OCI-LY3 (cell line): ENCODE results near the gene ATP7B.

Source experiments
- H2AFZ ChIP-seq: fragments of 200-600, 300-600 bp; shearing (Covaris generic); 2 replicates; pipeline ENCODE4 v1.6.0; 2014; ENCODE audit warnings: antibody characterized with exemption, low read depth, low read length
- H3K27ac ChIP-seq: fragments of 200-600, 300-600 bp; sonication (generic); 2 replicates; pipeline ENCODE4 v1.5.1; 2014; ENCODE audit warnings: mild to moderate bottlenecking, low read length, moderate library complexity, mixed read lengths
- H3K27me3 ChIP-seq: fragments of 200-600, 300-600 bp; sonication (generic); 2 replicates; pipeline ENCODE4 v1.6.1; 2014; ENCODE audit warnings: low read depth, low read length, mixed read lengths
- H3K36me3 ChIP-seq: fragments of 200-600, 300-600 bp; sonication (generic); replicated peaks from 2 replicates; pipeline ENCODE3; 2014; ENCODE audit warnings: low read depth, low read length, mixed read lengths
- H3K4me1 ChIP-seq: fragments of 300-600, 200-600 bp; sonication (generic); 2 replicates; pipeline ENCODE4 v1.6.1; 2014; ENCODE audit warnings: low read length, mixed read lengths
- H3K4me2 ChIP-seq: fragments of 200-600, 300-600 bp; sonication (generic); 2 replicates; pipeline ENCODE4 v1.6.1; 2014; ENCODE audit warnings: low read length, mixed read lengths
- H3K4me3 ChIP-seq: fragments of 300-600, 200-600 bp; sonication (generic); 2 replicates; pipeline ENCODE4 v1.5.1; 2014; ENCODE audit warnings: antibody characterized with exemption, mild to moderate bottlenecking, low read length, moderate library complexity
- H3K79me2 ChIP-seq: fragments of 300-600, 200-600 bp; shearing (Covaris generic); 2 replicates; pipeline ENCODE4 v1.6.1; 2014; ENCODE audit warnings: mild to moderate bottlenecking, low read length, mixed read lengths
- H3K9ac ChIP-seq: fragments of 300-600, 200-600 bp; shearing (Covaris generic); 2 replicates; pipeline ENCODE4 v1.6.0; 2014; ENCODE audit warnings: mild to moderate bottlenecking, low read length, moderate library complexity
- H3K9me3 ChIP-seq: fragments of 200-600, 300-600 bp; shearing (Covaris generic); 2 replicates; pipeline ENCODE4 v1.6.1; 2014; ENCODE audit warnings: low read length, mixed read lengths; ENCODE audit not compliant: insufficient read depth
- H4K20me1 ChIP-seq: fragments of 200-600, 300-600 bp; sonication (generic); 2 replicates; pipeline ENCODE4 v1.6.1; 2016; ENCODE audit warnings: low read length, mixed read lengths; ENCODE audit not compliant: insufficient read depth
- CTCF ChIP-seq: fragments of 200-600, 300-600 bp; sonication (generic); IDR thresholded peaks from 2 replicates; pipeline ENCODE4 v1.5.1; 2014; ENCODE audit warnings: antibody characterized with exemption, low read length, low read depth
- EZH2phosphoT487 ChIP-seq: fragments of 200-600 bp; shearing (Covaris generic); IDR thresholded peaks from 2 replicates; pipeline ENCODE4 v1.6.1; 2018; ENCODE audit warnings: antibody characterized with exemption, mixed run types, low read depth

The ATP7B gene

DNA sequence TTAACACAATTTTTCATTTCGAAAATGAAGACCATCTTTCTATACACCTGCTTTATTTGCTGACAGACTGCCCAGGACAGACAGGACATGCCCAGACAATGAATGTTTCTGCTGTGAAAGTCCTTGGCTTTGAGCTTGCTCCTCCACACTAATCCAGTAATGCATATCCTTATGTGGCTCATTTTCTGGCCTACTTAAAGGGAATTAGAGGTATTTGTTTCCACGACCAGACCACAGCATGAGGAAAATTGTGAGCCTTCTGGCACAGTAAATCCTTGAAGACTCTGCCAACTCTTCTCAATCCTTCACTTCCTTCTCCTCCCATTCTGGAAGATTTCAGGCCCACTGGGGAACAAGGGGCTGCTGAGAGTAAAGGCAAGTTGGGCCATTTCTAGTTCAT is 123.8 kb downstream of the ATP7B start:
- H3K79me2 ChIP-seq: no peaks in the 10 kb centered on the region
- TF ChIP-seq EZH2phosphoT487 (no peak), CTCF (no peak)
- no peaks in the 10 kb centered on the region for H3K4me1 ChIP-seq

GRCh38 chr13:51885651-51886050 is 125.6 kb downstream of the ATP7B start:
- H3K4me3 ChIP-seq: no peak overlapping the region
- H2AFZ ChIP-seq: no peak overlapping the region
- H3K79me2 ChIP-seq: no peaks in the 10 kb centered on the region
- no peaks in the 10 kb centered on the region for H4K20me1 ChIP-seq
- 0 out of 2 replicates have a peak, but pooled peaks cover 11% of the 10 kb centered on the region for H3K27me3 ChIP-seq
- no peak overlapping the region for H3K4me2 ChIP-seq
- H3K27ac ChIP-seq: no peak overlapping the region
- no peaks in the 10 kb centered on the region for H3K36me3 ChIP-seq
- H3K9me3 ChIP-seq: peaks cover 12% of the 10 kb centered on the region
- TF ChIP-seq EZH2phosphoT487 (no peak), CTCF (no peak)
- H3K4me1 ChIP-seq: no peaks in the 10 kb centered on the region
- H3K9ac ChIP-seq: no peak overlapping the region

More for the DNA sequence above, 123.8 kb downstream of the ATP7B start:
- Histone ChIP-seq H3K36me3 (no peaks in the 10 kb centered on the region), H2AFZ (no peak overlapping the region), H3K4me3 (no peak overlapping the region), H3K27me3 (0 out of 2 replicates have a peak, but pooled peaks cover 11% of the 10 kb centered on the region), H3K27ac (no peak overlapping the region), H4K20me1 (no peaks in the 10 kb centered on the region), H3K9me3 (peaks cover 12% of the 10 kb centered on the region), H3K4me2 (no peak overlapping the region), H3K9ac (no peak overlapping the region)

- no peak overlapping the region for H3K27ac ChIP-seq
- H3K4me3 ChIP-seq: no peak overlapping the region
- 0 out of 2 replicates have a peak, but pooled peaks cover 11% of the 10 kb centered on the region for H3K27me3 ChIP-seq
- H2AFZ ChIP-seq: no peak overlapping the region
- no peaks in the 10 kb centered on the region for H4K20me1 ChIP-seq
- no peaks in the 10 kb centered on the region for H3K4me1 ChIP-seq
- peaks cover 12% of the 10 kb centered on the region for H3K9me3 ChIP-seq
- H3K36me3 ChIP-seq: no peaks in the 10 kb centered on the region
- H3K9ac ChIP-seq: no peak overlapping the region
- no peaks in the 10 kb centered on the region for H3K79me2 ChIP-seq
- no peak for TF ChIP-seq EZH2phosphoT487
- TF ChIP-seq CTCF: no peak
- H3K4me2 ChIP-seq: no peak overlapping the region
Measured at GRCh38 chr13:51883226-51883600, 128.0 kb downstream of the ATP7B start.
